ENCODE measurements around the gene MGLL.
A peak's percentile ranks its signal among the peaks of the same experiment; 100 is the strongest.
"Not testable (repeated sequence)": the region's sequence is repeated elsewhere in the genome, so short reads cannot be mapped to it uniquely, and the experiment has no call there.

Gene MGLL

DNA sequence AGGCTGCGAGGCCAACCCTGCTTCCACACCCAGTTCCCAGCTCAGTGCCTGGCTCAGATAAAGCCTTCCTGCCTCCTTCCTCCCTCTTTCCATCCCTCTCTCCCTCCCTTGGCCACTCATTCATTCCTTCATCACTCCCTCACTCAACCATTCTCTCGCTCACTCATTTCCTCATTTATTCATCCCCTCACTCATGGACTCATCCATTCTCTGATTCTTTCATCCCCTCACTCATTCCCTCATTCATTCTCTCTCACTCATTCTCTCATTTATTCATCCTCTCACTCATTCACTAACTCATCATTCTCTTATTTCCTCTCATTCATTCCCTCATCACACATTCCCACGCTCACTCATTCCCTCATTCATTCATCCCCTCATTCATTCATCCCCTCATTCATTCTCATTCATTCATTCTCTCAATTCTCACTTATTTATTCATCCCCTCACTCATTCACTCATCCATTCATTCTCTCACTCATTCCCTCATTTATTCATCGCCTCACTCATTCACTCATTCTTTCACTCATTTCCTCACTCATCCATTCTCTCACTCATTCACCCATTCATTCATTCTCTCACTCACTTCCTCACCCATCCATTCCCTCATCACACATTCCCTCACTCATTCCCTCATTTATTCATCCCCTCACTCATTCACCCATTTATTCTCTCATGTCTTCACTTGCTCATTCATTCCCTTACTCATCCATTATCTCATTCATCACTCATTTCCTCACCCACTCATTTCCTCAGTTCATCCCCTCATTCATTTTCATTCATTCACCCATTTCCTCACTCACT is 136.4 kb downstream of the MGLL start:
- DNase-seq = peak; percentile 49

DNA sequence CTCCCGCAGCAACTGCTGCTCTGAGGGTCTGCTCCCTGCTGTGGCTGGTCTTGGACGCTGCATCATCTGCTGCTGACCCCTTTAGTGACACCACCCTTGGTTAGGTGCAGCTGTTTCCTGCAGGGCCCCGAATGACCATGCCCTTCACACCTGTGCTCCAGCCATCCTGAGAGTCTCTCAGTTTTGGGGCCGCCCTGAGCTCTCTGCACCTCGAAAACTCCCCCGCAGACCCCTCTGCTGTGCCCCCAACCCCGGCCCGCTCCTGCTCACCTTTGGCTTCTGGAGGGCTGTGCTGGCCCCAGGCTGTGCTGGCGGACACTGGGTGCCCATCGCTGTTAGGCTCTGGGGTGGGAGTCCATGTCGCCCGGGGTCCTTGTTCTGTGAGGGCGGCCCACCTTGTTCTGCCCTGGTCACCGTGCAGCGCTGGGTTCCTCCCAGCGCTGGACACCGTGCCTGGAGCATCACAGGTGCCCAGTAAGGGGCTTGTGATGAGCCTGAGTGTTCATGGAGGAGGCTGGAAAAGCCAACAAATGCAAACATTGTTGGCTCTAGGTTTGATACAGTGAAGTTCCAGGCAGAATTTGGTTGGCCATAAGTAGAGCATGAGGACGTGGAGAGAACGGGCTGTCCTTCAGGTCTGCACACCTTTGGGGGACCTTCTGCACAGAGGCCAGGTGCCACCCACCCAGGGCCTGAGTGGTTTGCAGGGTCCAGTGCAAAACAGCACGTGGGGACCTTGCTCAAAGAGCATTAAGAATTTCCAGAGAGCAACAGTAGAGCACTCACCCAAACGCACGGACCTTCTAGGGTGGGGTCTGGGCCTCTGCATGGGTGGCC is 137.2 kb downstream of the MGLL start:
- no peak for DNase-seq

DNA sequence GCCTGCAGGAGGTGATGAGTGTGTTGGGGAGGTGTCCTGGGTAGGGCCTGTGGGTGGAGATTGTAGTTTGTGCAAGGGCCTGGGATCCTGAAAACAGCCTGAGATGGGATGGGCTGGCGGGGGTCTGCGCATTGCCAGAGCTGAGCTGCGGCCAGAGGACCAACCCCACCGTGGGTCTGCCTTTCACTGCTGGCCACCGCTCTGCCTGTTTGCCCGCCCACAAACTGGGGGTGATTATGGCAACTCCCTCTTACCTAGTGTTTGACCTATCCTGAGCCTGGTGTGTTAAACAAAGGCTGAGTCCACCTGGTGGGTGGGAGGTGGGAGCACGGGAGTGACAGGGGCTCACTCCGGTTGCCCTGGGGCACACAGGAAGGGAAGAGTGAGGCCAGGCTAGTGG is 139.8 kb downstream of the MGLL start:
- DNase-seq = no peak

DNA sequence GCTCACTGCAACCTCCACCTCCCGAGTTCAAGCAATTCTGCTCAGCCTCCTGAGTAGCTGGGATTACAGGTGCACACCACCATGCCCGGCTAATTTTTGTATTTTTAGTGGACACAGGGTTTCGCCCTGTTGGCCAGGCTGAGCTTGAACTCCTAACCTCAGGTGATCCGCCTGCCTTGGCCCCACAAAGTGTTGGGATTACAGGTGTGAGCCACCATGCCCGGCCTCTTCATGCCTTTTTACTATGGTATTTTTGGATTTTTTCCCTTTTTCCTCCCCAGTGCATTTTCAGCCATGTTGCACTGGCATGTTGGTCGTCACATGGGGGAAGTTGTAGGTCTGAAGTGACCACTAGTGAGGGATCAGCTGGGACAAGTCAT is 140.2 kb downstream of the MGLL start:
- not testable (repeated sequence) for DNase-seq

DNA sequence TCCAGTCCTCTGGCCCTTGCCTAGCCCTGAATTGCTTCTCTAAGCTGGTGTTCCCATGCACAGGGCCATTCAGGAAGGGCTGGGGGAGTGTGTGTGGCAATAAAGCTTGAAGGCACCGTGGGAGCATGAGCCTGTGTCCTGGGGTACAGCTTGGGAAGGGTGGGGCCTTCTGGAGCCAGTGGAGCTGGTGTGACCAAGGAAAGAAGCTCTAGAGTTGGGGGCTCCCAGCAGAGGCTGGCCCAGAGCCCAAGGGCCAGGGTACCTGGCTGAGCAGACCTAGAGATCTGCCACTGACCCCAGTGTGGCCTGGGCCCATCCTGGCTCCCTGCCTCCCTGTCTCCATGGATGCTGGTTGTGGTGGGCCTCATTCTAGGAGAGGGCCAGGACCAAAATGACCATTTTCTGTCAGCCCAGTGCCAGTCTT is 141.5 kb downstream of the MGLL start:
- DNase-seq = no peak

DNA sequence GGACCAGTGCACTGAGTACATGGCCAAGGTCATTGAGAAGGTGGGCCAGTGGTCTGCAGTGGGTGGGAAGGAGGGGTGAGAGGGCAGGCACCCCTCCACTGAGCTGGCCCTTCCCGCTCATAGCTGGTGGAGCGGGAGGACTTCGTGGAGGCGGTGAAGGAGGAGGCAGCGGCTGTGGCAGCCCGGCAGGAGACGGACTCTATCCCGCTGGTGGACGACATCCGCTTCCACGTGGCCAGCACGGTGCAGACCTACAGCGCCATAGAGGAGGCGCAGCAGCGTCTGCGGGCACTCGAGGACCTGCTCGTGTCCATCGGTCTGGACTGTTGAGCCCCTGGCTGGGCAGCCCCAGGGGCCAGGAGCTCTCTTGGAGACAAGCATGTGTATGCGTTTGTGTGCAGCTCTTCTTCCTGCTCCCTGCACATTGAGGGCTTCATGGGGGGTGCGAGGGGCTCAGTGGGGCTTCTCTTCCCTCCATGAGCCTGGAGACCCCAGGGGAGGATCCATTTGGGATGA is 142.1 kb downstream of the MGLL start:
- DNase-seq = no peak

DNA sequence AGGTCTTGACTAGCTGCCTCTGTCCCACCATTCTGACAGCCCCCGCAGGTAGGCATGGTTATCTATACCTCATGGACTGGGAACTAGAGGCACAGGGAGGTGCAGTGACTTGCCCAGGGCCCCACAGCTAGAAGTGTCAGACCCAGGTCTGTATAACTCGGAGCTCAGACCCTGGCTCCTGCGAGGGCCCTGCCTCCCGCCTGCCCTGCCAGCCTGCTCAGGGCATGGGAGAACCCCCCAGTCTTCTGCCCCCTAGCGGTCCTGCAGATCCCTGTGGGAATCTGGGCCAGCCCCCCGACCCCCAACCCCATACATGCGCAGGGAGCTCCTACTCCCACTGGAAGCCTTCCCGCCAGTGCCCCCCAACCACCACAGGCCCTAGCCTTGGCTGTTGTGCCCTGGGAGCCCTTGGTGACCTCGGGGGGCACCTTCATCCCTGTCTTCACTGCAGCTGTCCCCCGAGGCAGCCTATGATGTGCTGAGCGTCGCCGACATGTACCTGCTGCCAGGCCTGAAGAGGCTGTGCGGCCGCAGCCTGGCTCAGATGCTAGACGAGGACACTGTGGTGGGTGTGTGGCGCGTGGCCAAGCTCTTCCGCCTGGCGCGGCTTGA is 142.7 kb downstream of the MGLL start:
- DNase-seq = no peak

DNA sequence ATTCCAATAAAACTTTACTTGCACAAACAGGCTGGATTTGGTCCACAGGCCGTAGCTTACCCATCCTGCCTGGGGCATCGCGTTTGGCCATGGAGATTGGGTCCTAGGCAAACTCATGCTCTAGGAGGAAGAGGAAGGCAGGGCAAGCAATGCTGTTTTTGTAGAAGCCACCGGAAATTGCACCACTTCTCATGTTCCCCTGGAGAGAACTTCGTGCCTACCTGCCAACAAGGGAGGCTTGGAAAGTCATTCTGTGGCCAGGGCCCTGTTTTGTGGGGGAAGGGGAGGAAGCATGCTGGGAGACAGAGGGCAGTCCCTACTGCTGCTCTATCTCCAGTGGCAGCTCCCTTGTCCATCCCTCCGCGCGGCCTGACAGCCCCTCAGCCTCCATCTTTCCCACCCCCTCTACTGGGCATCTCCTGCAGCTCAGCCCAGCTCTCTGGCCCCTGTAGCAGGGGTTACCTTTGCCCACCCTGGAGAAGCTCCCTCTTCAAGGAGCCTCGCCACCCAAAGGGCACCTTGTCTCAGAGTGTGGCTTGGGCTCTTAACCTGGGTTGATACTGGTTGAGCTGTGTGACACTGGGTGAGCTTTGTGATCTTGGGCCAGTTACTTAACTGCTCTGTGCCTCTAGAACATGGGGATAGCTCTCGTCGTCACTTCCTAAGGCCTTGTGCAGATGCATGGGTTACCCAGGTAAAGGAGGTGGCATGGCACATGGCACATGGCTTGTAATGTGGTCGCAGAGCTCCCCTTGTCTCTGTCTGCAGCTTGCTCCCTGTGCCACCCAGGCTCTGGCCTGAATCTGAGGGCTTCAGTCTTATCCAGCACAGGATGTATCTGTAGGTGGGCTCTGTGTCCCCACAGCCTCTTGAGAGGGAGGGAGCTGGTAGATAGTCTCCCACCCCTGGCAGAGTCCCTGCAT is 143.4 kb downstream of the MGLL start:
- no peak for DNase-seq

DNA sequence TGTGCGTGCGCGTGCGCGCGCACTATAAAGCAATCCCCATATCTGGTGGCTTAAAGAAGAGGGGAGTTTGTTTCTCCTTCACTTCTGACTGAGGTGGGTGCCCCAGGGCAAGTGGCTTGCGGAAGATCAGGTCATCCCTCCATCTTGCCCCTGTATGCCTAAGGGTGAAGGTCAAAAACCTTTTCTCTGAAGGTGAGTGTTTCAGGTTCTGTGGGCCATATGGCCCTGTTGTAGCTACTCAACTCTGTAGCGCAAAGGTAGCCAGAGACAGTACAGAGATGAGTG is 144.1 kb downstream of the MGLL start:
- no peak for DNase-seq

DNA sequence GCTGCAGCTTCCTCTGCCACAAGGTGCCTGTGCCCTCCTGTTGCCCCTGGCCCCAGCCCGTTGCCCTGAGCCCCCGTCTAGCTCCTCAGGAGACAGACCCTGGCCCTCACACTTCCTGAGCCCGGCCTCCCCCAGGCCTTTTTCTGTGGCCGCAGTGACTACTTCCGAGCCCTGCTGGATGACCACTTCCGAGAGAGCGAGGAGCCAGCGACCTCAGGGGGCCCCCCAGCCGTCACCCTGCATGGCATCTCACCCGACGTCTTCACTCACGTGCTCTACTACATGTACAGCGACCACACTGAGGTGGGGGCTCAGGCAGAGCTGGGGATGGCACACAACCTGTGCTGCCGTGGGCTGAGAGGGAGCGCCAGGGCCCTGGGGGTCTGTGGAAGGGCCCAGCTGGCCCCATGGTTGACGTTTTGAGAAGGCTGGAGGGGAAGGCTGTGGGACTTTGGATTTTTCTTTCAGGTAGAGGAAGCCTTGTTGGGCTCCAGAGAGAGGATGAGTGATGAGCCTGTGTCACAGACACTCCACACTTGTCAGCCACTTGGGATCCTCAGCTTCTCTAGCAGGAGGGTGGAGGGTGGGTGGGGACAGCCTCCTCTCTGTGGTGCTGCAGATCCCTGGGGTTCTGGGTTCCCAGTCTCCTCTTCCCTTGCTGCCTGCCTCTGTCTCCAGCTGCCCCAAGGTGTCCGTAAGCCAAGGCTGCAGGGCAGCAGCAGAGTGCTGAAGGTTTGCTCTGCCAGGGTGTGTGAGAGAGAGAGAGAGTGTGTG is 144.6 kb downstream of the MGLL start:
- no peak for DNase-seq

DNA sequence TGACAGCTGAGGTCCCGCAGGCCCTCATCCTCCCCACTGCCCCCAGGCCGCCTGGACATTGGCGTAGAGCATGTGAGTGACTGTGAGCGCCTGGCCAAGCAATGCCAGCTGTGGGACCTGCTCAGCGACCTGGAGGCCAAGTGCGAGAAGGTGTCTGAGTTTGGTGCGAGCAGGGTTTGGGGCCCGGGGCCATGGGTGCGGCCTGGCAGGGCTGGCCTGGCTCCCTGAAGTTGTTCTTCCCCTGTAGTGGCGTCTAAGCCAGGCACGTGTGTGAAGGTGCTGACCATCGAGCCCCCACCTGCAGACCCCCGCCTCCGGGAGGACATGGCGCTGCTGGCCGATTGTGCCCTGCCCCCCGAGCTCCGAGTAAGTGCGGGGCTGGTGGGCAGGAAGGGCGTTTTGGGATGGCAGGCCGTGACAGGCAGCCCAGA is 145.4 kb downstream of the MGLL start:
- no peak for DNase-seq

DNA sequence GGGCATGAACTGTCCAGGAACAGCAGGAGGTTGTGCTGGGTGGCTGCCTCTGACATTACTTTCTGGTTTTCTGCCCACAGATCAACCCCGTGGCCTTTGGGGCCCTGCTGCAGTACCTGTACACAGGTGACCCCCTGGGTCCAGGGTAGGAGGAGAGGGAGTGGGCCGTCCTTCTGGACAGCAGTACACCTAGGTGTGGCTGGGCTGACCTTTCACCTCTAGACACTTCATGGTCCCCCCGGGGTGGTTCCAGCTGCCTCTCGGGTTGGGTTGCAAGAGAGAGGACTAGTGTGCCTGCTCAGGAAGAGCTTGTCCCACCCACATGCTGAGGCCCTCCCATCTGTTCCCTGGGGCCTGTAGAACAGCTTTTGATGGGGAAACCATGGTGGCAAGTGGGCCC is 145.9 kb downstream of the MGLL start:
- DNase-seq = no peak

DNA sequence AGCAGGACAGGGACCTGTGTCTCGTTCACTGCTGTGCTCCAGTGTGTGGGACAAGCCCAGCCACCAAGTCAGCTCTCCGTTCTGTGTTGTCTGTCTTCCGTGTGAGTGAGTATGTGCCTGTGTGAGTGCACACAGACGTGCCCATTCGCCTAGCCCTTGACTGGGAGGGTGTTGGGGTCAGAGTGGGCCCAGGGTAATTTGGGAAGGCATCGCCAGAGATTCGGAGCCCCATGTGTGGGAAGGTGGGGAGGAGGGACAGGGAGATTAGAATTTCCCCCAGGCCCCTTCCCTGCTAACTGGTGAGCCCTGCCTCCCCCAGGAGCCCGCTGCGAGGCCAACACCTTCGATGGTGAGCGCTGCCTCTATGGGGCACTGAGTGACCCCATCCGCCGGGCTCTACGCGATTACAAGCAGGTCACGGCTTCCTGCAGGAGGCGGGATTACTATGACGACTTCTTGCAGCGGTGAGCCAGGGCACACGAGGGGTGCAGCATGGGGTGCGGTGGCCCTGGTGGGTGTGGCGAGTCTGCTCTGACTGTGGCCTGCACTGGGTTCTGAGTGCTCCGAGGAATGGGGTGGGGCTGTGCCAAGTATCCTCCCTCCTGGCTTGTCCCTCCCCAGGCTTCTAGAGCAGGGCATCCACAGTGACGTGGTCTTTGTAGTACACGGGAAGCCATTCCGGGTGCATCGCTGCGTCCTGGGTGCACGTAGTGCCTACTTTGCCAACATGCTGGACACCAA is 146.5 kb downstream of the MGLL start:
- DNase-seq = no peak

DNA sequence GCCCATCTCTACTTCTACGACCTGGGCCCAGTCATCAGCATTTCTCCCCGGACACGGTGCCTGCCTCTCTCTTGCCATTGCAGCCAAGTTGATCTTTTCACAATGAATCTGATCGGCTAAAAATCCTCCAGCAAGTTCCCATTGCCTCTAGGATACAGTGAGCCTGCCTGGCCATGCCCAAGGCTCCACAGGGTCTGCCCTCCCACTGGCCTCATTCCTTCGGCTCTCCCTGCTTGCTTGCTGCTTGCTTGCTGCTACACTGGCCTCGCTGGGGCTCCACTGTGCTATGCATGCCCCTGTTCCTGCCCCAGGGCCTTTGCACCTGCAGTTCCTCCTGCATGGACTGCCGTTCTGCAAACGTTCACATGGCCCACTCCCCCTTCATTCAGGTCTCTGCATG is 147.5 kb downstream of the MGLL start:
- DNase-seq = no peak

DNA sequence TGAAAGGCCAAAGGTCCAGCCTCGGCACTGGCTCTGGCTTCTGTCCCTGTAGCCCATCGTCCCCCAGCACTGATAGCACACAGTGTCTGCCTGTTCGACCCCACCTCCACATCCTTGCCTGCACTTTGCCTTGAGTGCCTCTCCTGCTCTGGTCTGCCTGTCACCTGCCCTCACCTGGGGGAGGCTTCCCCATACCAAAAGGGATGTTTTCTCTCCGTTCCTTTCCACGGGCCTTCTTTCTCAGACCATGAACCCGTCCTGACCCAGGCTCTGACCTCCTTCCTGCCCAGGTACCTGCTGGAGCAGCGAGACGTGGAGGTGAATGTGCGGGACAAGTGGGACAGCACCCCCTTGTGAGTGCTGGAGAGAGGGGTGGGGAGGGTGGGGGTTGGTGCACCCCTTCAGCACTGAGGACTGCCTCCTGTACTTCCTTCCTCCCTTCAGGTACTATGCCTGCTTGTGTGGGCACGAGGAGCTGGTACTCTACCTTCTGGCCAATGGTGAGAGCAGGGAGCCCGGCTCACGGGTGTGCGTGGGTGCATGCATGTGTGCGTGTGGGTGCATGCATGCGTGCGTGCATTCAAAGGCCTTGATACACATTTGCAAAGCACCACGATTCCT is 148.1 kb downstream of the MGLL start:
- no peak for DNase-seq

DNA sequence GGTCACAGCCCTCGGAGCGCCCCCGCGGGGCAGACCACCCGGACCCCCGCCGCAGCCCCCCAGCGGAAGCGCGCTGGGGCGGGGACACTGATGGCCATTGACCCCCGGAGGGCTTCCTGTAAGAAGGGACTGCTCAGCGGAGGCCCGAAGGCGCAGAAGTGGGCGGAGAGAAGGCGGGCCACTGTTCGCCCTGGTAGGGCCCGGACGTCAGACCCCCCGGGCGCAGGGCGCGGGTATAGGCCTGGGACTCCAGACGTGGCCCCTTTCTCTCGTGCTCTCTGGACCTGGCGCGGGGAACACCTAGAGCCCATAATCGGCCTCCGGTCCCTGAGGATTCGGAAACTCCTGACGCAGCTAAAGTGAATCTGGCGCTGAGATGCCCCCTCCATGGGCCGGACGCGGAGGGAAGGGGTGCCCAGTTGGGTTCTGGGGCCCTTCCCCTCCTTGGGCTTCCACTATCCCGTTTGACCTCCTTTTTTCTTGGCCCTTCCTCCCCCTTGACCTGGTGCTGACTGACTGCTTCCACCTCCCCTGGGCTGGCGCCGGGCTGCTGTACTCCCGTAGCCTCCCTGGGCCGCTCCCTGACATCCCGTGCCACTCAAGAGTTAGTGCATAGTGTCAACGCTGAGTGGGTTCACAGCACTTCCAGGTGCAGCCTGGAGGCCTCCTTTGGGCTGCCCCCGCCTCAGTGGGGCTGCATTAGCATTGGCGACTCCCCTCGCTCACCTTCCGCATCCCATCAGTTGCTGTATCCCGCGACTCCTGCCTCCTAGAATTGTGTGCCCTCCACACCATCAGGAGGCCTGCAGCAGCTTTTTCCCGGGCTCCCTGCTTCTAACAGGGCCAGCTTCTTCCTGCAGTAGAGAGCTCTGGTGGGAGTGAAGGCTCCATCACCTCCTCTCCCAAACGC is 148.9 kb downstream of the MGLL start:
- peak; percentile 61 for DNase-seq

DNA sequence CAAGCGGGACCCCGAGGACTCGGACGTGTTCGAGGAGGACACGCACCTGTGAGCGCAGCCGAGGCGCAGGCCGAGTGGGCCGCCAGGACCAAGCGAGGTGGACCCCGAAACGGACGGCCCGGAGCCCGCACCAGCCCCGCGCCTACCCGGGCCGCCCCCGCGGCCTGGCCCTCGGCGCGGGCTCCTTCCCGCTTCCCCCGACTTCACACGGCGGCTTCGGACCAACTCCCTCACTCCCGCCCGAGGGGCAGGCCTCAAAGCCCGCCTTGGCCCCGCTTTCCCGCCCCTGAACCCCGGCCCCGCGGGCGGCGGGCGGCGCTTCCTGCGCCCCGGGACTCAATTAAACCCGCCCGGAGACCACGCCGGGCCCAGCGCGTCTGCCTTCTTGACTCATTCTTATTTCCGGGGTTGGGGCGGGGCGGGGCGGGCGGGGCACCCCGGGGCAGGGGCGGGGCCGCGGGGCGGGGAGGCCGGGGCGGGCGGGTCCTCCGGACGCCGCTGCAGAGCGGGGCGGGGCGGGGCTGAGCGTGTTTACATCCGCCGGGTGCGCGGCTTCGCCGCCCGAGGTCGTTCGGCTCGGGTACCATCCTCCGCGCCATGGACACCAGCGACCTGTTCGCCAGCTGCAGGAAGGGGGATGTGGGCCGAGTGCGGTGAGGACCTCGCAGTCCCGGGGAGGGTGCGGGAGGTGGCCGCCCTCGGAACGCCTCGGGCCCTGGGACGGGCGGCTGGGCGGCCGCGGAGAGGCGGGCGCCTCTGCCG is 149.7 kb downstream of the MGLL start, which contains the start of gene ABTB1:
Gene ABTB1, plus strand, starts transcription at position 524 of the 762 bp plus-strand sequence. Its CDS starts 74 bp downstream, at position 598.
- peak; percentile 88 for DNase-seq
